RWPE2 (cell line): ENCODE results near the gene TBCK.

Source experiments
- ATAC-seq: fragments of 200-7000 bp; cut with Tn5 transposase; 3 replicates; pipeline ENCODE4 v1.9.1; 2021; ENCODE audit warnings: low read depth
- DNase-seq: peaks from one replicate; pipeline ENCODE4 v3.0.0-alpha.2; 2020; ENCODE audit warnings: low spot score
- H3K27ac ChIP-seq: fragments of 450-650 bp; 2 replicates; pipeline ENCODE4 v1.5.1; 2017; ENCODE audit warnings: mild to moderate bottlenecking; ENCODE audit not compliant: poor library complexity, severe bottlenecking
- H3K27me3 ChIP-seq: fragments of 250-450 bp; sonication (Bioruptor Pico); 2 replicates; pipeline ENCODE4 v1.5.1; 2021; ENCODE audit warnings: mild to moderate bottlenecking, moderate library complexity; ENCODE audit not compliant: insufficient read depth, poor library complexity, severe bottlenecking
- H3K36me3 ChIP-seq: fragments of 250-450 bp; sonication (Bioruptor Pico); 2 replicates; pipeline ENCODE4 v1.5.1; 2020; ENCODE audit warnings: low read depth, mild to moderate bottlenecking, moderate library complexity
- H3K4me1 ChIP-seq: fragments of 250-450 bp; sonication (Bioruptor Pico); 2 replicates; pipeline ENCODE4 v1.5.1; 2021; ENCODE audit warnings: mild to moderate bottlenecking, moderate library complexity; ENCODE audit not compliant: insufficient read depth, poor library complexity, severe bottlenecking
- H3K4me3 ChIP-seq: fragments of 250-450 bp; sonication (Bioruptor Pico); 2 replicates; pipeline ENCODE4 v1.5.1; 2021; ENCODE audit warnings: mild to moderate bottlenecking, moderate library complexity; ENCODE audit not compliant: severe bottlenecking
- H3K9me3 ChIP-seq: fragments of 250-450 bp; sonication (Bioruptor Pico); 2 replicates; pipeline ENCODE4 v1.5.1; 2021; ENCODE audit warnings: mild to moderate bottlenecking, moderate library complexity; ENCODE audit not compliant: severe bottlenecking
- TF ChIP-seq, protein P1 (sequence below): fragments of 450-650 bp; IDR thresholded peaks from one replicate; pipeline ENCODE4 v1.5.1; 2017; ENCODE audit warnings: mild to moderate bottlenecking, moderate library complexity; ENCODE audit not compliant: poor library complexity, severe bottlenecking

TBCK gene

DNA sequence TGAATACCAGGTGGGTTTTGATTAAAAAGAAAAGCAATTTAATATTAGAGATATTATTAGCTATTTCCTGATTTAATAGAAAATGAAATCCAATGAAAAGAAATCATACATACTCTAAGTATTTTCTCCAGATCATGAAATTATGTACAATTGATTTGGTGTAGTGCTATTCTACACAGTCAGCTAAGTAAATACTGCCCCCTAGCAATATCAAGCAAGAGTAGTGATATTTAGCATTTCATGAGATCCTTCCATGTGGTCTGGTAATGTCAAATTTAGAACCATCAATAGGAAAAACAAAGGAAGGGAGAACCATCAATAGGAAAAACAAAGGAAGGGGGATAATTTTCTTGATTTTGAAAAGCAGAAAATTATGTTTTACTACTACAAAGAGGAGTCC is 114.6 kb downstream of the TBCK start:
- no peaks in the 10 kb centered on the region for H3K4me1 ChIP-seq
- no peak for ATAC-seq
- no peaks in the 10 kb centered on the region for H3K36me3 ChIP-seq
- TF ChIP-seq, protein P1, sequence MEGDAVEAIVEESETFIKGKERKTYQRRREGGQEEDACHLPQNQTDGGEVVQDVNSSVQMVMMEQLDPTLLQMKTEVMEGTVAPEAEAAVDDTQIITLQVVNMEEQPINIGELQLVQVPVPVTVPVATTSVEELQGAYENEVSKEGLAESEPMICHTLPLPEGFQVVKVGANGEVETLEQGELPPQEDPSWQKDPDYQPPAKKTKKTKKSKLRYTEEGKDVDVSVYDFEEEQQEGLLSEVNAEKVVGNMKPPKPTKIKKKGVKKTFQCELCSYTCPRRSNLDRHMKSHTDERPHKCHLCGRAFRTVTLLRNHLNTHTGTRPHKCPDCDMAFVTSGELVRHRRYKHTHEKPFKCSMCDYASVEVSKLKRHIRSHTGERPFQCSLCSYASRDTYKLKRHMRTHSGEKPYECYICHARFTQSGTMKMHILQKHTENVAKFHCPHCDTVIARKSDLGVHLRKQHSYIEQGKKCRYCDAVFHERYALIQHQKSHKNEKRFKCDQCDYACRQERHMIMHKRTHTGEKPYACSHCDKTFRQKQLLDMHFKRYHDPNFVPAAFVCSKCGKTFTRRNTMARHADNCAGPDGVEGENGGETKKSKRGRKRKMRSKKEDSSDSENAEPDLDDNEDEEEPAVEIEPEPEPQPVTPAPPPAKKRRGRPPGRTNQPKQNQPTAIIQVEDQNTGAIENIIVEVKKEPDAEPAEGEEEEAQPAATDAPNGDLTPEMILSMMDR, result peak; percentile 79
- no peaks in the 10 kb centered on the region for H3K27me3 ChIP-seq
- H3K9me3 ChIP-seq, result no peaks in the 10 kb centered on the region
- no peak for DNase-seq
- H3K4me3 ChIP-seq, result no peak overlapping the region
- no peak overlapping the region for H3K27ac ChIP-seq

DNA sequence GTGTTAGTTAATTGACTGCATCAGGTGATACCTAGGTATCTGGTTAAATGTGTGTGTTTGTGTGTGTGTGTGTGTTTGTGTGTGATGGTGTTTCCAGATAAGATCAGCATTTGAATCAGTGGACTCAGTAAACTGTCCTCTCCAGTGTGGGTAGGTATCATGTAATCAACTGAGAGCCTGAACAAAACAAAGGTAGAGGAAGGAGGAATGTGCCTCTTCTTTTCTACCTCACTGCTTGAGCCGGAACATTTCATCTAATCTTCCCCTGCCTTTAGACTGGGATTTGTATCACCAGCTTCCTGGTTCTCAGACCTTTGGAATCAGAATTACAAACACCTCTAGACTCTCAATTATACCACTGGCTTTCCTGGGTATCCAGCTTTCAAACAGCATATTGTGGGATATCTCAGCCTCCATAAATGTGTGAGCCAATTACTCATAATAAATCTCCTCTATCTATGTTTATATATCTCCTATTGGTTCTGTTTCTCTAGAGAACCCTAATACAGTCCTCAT is 120.5 kb downstream of the TBCK start:
- TF ChIP-seq, protein P1, result no peak
- ATAC-seq, result no peak
- no peak overlapping the region for H3K4me3 ChIP-seq
- H3K9me3 ChIP-seq, result no peaks in the 10 kb centered on the region
- DNase-seq, result no peak
- H3K27me3 ChIP-seq, result no peaks in the 10 kb centered on the region
- H3K27ac ChIP-seq, result no peak overlapping the region
- no peaks in the 10 kb centered on the region for H3K4me1 ChIP-seq
- H3K36me3 ChIP-seq, result peaks cover 19% of the 10 kb centered on the region

DNA sequence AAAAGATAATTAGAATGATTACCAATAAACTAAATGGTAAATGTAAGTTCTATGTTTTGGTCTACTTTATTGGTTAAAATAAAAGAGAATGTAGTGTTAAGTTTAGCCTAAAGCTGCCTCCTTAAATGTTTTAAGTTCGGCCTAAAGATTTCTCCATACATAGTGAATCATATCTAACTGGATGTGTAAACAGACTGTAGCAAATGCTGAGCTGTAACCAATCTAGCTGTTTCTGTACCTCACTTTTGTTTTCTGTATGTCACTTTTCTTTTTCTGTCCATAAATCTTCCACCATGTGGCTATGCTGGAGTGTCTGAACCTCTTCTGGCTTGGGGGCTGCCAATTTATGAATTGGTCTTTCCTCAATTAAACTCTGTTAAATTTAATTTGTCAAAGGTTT is 121.2 kb downstream of the TBCK start:
- no peaks in the 10 kb centered on the region for H3K27me3 ChIP-seq
- no peaks in the 10 kb centered on the region for H3K9me3 ChIP-seq
- no peaks in the 10 kb centered on the region for H3K4me1 ChIP-seq
- H3K27ac ChIP-seq, result no peak overlapping the region
- DNase-seq (no peak), ATAC-seq (no peak)
- TF ChIP-seq, protein P1, result no peak
- peaks cover 19% of the 10 kb centered on the region for H3K36me3 ChIP-seq
- H3K4me3 ChIP-seq, result no peak overlapping the region

DNA sequence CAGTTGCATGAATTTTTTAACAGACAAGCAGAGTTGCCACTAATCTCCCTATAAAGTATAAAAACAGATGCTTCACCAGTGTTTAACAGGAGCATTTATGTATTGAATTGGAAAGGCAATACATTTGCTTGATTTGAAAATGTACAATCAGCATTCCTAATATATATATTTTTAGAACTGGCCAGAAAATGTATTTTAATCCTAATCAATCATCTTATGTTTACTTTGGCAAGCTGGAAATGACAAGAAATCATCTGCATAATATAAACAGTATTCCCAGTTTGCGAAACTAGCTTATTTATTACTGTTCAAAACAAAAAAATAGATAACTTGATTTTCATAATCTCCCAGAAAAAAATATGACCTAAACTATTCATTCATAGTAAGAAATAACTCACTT is 123.9 kb downstream of the TBCK start:
- Histone ChIP-seq H3K9me3 (no peaks in the 10 kb centered on the region), H3K4me3 (no peak overlapping the region), H3K36me3 (peaks cover 19% of the 10 kb centered on the region), H3K27ac (no peak overlapping the region), H3K27me3 (no peaks in the 10 kb centered on the region), H3K4me1 (no peaks in the 10 kb centered on the region)
- DNase-seq (no peak), ATAC-seq (no peak)
- TF ChIP-seq, protein P1, result no peak

DNA sequence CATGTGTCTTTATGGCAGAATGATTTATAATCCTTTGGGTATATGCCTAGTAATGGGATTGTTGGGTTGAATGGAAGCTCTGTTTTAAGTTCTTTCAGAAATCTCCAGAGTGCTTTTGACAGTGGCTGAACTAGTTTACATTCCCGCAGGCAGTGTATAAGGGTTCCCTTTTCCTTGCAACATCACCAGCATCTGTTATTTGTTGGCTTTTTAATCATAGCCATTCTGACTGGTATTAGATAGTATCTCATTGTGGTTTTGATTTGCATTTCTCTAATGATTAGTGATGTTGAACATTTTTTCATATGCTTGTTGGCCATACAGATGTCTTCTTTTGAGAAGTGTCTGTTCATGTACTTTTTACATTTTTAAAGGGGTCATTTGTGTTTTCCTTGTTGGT is 129.8 kb downstream of the TBCK start:
- H3K27me3 ChIP-seq, result no peaks in the 10 kb centered on the region

More for the DNA sequence above, 129.8 kb downstream of the TBCK start:
- no peak overlapping the region for H3K27ac ChIP-seq
- H3K9me3 ChIP-seq, result no peaks in the 10 kb centered on the region
- H3K4me1 ChIP-seq, result no peaks in the 10 kb centered on the region
- DNase-seq (no peak), ATAC-seq (no peak)
- no peak overlapping the region for H3K4me3 ChIP-seq
- H3K36me3 ChIP-seq, result peaks cover 2% of the 10 kb centered on the region; the same call in 1 of the 2 replicates
- TF ChIP-seq, protein P1, result no peak
